Activated naive CD4-positive, alpha-beta T cell treated with anti-CD3 and anti-CD28 coated beads, Interleukin-2, amount 50 U/mL, for 16 hours (primary cell): Measurements from ENCODE around the gene MGMT.

ENCODE experiments used
- DNase-seq: peaks from one replicate; pipeline ENCODE4 v3.0.0-alpha.2; 2020

The MGMT gene

GRCh38 chr10:129696636-129697035 lies 229.6 kb downstream of the MGMT start:
- DNase-seq: no peak

- no peak for DNase-seq
Measured at GRCh38 chr10:129697463-129698247, 230.6 kb downstream of the MGMT start.

GRCh38 chr10:129699722-129700340 lies 232.8 kb downstream of the MGMT start:
- no peak for DNase-seq

GRCh38 chr10:129702605-129703004 lies 235.6 kb downstream of the MGMT start:
- DNase-seq: no peak

GRCh38 chr10:129703287-129704137 lies 236.5 kb downstream of the MGMT start:
- no peak for DNase-seq

GRCh38 chr10:129704225-129704624 lies 237.2 kb downstream of the MGMT start:
- no peak for DNase-seq

GRCh38 chr10:129704786-129705525 lies 237.9 kb downstream of the MGMT start:
- DNase-seq: no peak

GRCh38 chr10:129705676-129706075 lies 238.6 kb downstream of the MGMT start:
- no peak for DNase-seq

GRCh38 chr10:129706081-129706480 lies 239.0 kb downstream of the MGMT start:
- DNase-seq: no peak

- DNase-seq: no peak
Measured at GRCh38 chr10:129706523-129706922, 239.5 kb downstream of the MGMT start.

- no peak for DNase-seq
Measured at GRCh38 chr10:129707406-129708388, 240.7 kb downstream of the MGMT start.

- DNase-seq: no peak
Measured at GRCh38 chr10:129709101-129709500, 242.1 kb downstream of the MGMT start.

- no peak for DNase-seq
Measured at GRCh38 chr10:129709627-129710509, 242.8 kb downstream of the MGMT start.

GRCh38 chr10:129710510-129710847 lies 243.4 kb downstream of the MGMT start:
- no peak for DNase-seq

GRCh38 chr10:129711291-129711690 lies 244.2 kb downstream of the MGMT start:
- DNase-seq: no peak

- DNase-seq: no peak
Measured at GRCh38 chr10:129712000-129712399, 245.0 kb downstream of the MGMT start.

GRCh38 chr10:129713659-129714265 lies 246.7 kb downstream of the MGMT start:
- no peak for DNase-seq

- no peak for DNase-seq
Measured at GRCh38 chr10:129715805-129716204, 248.8 kb downstream of the MGMT start.

GRCh38 chr10:129716211-129716681 lies 249.2 kb downstream of the MGMT start:
- DNase-seq: no peak

- no peak for DNase-seq
Measured at GRCh38 chr10:129716881-129717280, 249.8 kb downstream of the MGMT start.
